GM12892 (cell line): ENCODE measurements around the gene SMCHD1.
"Not testable (repeated sequence)": the region's sequence is repeated elsewhere in the genome, so short reads cannot be mapped to it uniquely, and the experiment has no call there.

ENCODE experiments used
- POLR2A ChIP-seq: IDR thresholded peaks from 2 replicates; pipeline ENCODE4 v1.6.1; 2011; ENCODE audit warnings: low read depth, low read length, control low read depth
- TAF1 ChIP-seq: IDR thresholded peaks from 2 replicates; pipeline ENCODE4 v1.6.1; 2011; ENCODE audit warnings: low read depth, mild to moderate bottlenecking, control low read depth, low read length, borderline replicate concordance

- not testable (repeated sequence) for TF ChIP-seq POLR2A, TAF1
These were observed 153.1 kb downstream of the SMCHD1 start for GRCh38 chr18:2808640-2809039.
